ENCODE results near the gene EEPD1. TPM values are rescaled to one million over a fixed set of nuclear protein-coding genes. Genes with fewer than 3 reads are reported as not detected.
"Not testable (repeated sequence)": the region's sequence is repeated elsewhere in the genome, so short reads cannot be mapped to it uniquely, and the experiment has no call there.

The EEPD1 gene
- total RNA-seq, 1 experiment from 2014 or later: 48.0 TPM

- H3K27me3 ChIP-seq (ENCODE audit: control insufficient read depth, insufficient read depth, low read length): no peaks in the 10 kb centered on the region
- H3K4me1 ChIP-seq (ENCODE audit: control insufficient read depth, insufficient read depth, low read length): peaks cover 4% of the 10 kb centered on the region
- intact Hi-C loops (cut with micrococcal nuclease; ENCODE audit: unreplicated experiment): no loop called here
- no peak overlapping the region for H3K4me3 ChIP-seq (ENCODE audit: low read depth in 2 of 2, low read length in 2 of 2)
- BruUV-seq (replicated peaks): no TSS peak
- in situ Hi-C loops (cut with HindIII; ENCODE audit: low pct_unique_long_range_greater_than_20kb, low sequenced_read_pairs): no loop called here
- H3K36me3 ChIP-seq (ENCODE audit: control insufficient read depth, insufficient read depth, low read length): no peaks in the 10 kb centered on the region
- ChIA-PET CTCF (no interaction called here), POLR2A (no interaction called here)
- no peak overlapping the region for H3K27ac ChIP-seq (ENCODE audit: low read length)
- no peak for ATAC-seq
- no peaks in the 10 kb centered on the region for H3K9me3 ChIP-seq (ENCODE audit: control insufficient read depth, insufficient read depth, low read depth, low read length)
- no peak for DNase-seq (ENCODE audit: low read depth, low spot score)
- no peak for TF ChIP-seq REST (IDR thresholded peaks at IDR 0.05; ENCODE audit: insufficient read depth in 1 of 2, low read depth in 2 of 2, low read length in 1 of 2)
- no peak for TF ChIP-seq TCF7L2 (IDR thresholded peaks at IDR 0.05; ENCODE audit: low read depth, low read length)
- TF ChIP-seq CTCF (IDR thresholded peaks at IDR 0.05): no peak
- no peak for TF ChIP-seq POLR2AphosphoS5 (IDR thresholded peaks at IDR 0.05; ENCODE audit: low read depth, low read length)
- TF ChIP-seq SIN3A (IDR thresholded peaks at IDR 0.05; ENCODE audit: borderline replicate concordance, insufficient read depth, low read depth, low read length): no peak
These were observed 85.1 kb downstream of the EEPD1 start for GRCh38 chr7:36238138-36238537.

DNA sequence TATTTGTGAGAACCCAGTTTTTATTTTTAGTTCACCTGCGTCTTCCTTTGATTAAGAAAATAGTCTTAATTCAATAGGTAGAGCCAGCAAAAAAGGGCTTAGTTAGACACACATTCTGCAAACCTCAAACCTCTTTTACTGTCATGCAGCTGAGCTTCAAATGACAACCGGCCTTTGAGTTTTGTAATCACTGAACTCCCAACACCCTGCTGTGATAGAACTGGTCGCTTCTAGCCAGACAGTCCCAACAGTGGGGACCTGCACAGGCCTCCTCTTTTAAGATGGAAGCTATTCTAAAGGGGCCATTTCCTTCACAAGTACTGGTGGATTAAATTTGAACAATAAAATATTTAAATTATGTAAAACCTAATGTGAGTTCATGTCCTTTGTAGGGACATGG is 90.3 kb downstream of the EEPD1 start:
- DNase-seq (ENCODE audit: low read depth, low spot score); intact Hi-C loops (cut with micrococcal nuclease; ENCODE audit: unreplicated experiment); H3K27me3 ChIP-seq (ENCODE audit: control insufficient read depth, insufficient read depth, low read length); H3K9me3 ChIP-seq (ENCODE audit: control insufficient read depth, insufficient read depth, low read depth, low read length); H3K4me1 ChIP-seq (ENCODE audit: control insufficient read depth, insufficient read depth, low read length); H3K27ac ChIP-seq (ENCODE audit: low read length); H3K4me3 ChIP-seq (ENCODE audit: low read depth in 2 of 2, low read length in 2 of 2); POLR2A ChIA-PET; in situ Hi-C loops (cut with HindIII; ENCODE audit: low pct_unique_long_range_greater_than_20kb, low sequenced_read_pairs); H3K36me3 ChIP-seq (ENCODE audit: control insufficient read depth, insufficient read depth, low read length); ATAC-seq: not testable (repeated sequence)
- TSS peak; percentile 34 for BruUV-seq (replicated peaks)
- CTCF ChIA-PET: interaction anchor here (0.7 kb wide), 1 partner anchor 23 kb away, joined by 4 read pairs; no protein-coding TSS in a partner anchor

GRCh38 chr7:36244001-36244400 is 90.9 kb downstream of the EEPD1 start:
- H3K27me3 ChIP-seq (ENCODE audit: control insufficient read depth, insufficient read depth, low read length); ATAC-seq; POLR2A ChIA-PET; in situ Hi-C loops (cut with HindIII; ENCODE audit: low pct_unique_long_range_greater_than_20kb, low sequenced_read_pairs); BruUV-seq (replicated peaks); H3K9me3 ChIP-seq (ENCODE audit: control insufficient read depth, insufficient read depth, low read depth, low read length); H3K4me1 ChIP-seq (ENCODE audit: control insufficient read depth, insufficient read depth, low read length); DNase-seq (ENCODE audit: low read depth, low spot score); H3K27ac ChIP-seq (ENCODE audit: low read length); intact Hi-C loops (cut with micrococcal nuclease; ENCODE audit: unreplicated experiment); H3K4me3 ChIP-seq (ENCODE audit: low read depth in 2 of 2, low read length in 2 of 2); H3K36me3 ChIP-seq (ENCODE audit: control insufficient read depth, insufficient read depth, low read length): not testable (repeated sequence)
- CTCF ChIA-PET: interaction anchor here (0.7 kb wide), 1 partner anchor 260 kb away, joined by 3 read pairs; no protein-coding TSS in a partner anchor

Data from Panc1 (cell line).